NT2/D1 (cell line): ENCODE data around the gene NRM.

Experiments
- DNase-seq: peaks from one replicate; pipeline ENCODE4 v3.0.0-alpha.2; 2011; ENCODE audit warnings: low read depth, low spot score
- H3K27me3 ChIP-seq: 2 replicates; pipeline ENCODE4 v1.6.0; 2011; ENCODE audit warnings: mild to moderate bottlenecking; ENCODE audit not compliant: insufficient read length, insufficient read depth
- H3K36me3 ChIP-seq: 2 replicates; pipeline ENCODE4 v1.6.1; 2011; ENCODE audit warnings: mild to moderate bottlenecking, low read length, mixed read lengths; ENCODE audit not compliant: insufficient read depth, insufficient read length
- H3K4me1 ChIP-seq: 2 replicates; pipeline ENCODE4 v1.5.1; 2011; ENCODE audit not compliant: insufficient read depth, insufficient read length
- H3K4me3 ChIP-seq: 2 replicates; pipeline ENCODE4 v1.5.1; 2011; ENCODE audit warnings: low read depth; ENCODE audit not compliant: insufficient read length
- H3K9ac ChIP-seq: 2 replicates; pipeline ENCODE4 v1.6.0; 2011; ENCODE audit warnings: low read depth; ENCODE audit not compliant: insufficient read length
- H3K9me3 ChIP-seq: 2 replicates; pipeline ENCODE4 v1.5.1; 2011; ENCODE audit warnings: mild to moderate bottlenecking, low read length; ENCODE audit not compliant: insufficient read depth
- SUZ12 ChIP-seq: IDR thresholded peaks from 2 replicates; pipeline ENCODE4 v1.6.1; 2011; ENCODE audit not compliant: insufficient read length, insufficient read depth; ENCODE audit errors: extremely low read depth
- YY1 ChIP-seq: IDR thresholded peaks from 2 replicates; pipeline ENCODE4 v1.6.1; 2011; ENCODE audit not compliant: insufficient read length, insufficient read depth
- ZNF274 ChIP-seq: IDR thresholded peaks from 2 replicates; pipeline ENCODE4 v1.6.1; 2011; ENCODE audit warnings: mild to moderate bottlenecking, low read depth, low read length

NRM gene

DNA sequence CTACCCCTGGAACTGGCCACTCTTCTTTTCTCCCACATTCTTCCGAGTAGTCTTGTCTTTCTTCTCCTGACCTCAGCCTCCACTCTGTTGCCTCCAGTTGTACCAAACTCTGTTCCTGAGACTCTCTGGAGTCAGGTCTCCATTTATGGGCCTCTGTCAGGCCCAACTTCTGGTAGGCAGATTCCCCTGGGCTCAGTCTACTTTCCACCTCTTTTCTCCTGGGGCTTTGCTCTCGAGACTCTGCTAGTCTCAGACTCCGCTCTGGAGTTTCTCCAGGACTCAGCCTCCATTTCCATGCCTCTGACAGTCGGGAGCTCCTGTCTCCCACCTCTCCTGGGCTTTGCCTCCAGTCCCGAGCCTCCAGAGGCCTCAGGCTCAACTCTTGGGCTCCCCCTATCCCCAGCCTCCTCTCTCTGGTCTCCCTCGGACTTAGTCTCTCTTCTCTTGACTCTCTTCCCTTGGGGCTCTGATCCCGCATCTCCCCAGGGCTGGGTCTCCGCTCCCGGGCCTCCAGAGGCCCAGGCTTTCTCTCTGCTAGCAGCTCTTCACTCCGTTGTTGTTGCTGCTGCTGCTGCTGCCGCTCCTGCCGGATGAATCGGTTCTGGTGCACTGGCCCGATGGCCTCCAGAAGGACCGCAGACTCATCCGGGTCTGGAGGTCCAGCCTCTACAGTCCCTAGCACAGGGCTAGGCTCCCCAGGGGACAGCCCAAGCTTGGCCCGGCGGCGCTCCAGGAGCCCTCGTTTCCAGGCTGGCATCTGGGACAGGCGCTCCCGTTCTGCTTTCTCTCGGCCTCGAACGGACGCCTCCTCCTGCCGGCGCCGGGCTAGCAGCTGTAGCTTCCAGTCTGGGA is 5.4 kb downstream of the NRM start:
- TF ChIP-seq SUZ12 (no peak), ZNF274 (no peak), YY1 (no peak)
- Histone ChIP-seq H3K4me3 (peak overlapping the region; percentile 16), H3K27me3 (no peaks in the 10 kb centered on the region), H3K9me3 (no peaks in the 10 kb centered on the region), H3K4me1 (peaks cover 20% of the 10 kb centered on the region), H3K36me3 (peaks cover 36% of the 10 kb centered on the region), H3K9ac (peak overlapping the region; percentile 82)
- DNase-seq = no peak

- DNase-seq = no peak
- Histone ChIP-seq H3K9me3 (no peaks in the 10 kb centered on the region), H3K36me3 (peaks cover 38% of the 10 kb centered on the region), H3K4me1 (peaks cover 15% of the 10 kb centered on the region), H3K27me3 (no peaks in the 10 kb centered on the region), H3K9ac (peak overlapping the region; percentile 29), H3K4me3 (peak overlapping the region; percentile 11)
- TF ChIP-seq ZNF274 (no peak), YY1 (no peak), SUZ12 (no peak)
Measured at GRCh38 chr6:30684386-30685156, 6.2 kb downstream of the NRM start.

GRCh38 chr6:30683980-30684338 is 6.8 kb downstream of the NRM start:
- no peak for DNase-seq
- H3K4me3 ChIP-seq = peak overlapping the region; percentile 11
- peaks cover 33% of the 10 kb centered on the region for H3K36me3 ChIP-seq
- H3K27me3 ChIP-seq = no peaks in the 10 kb centered on the region
- H3K4me1 ChIP-seq = peaks cover 14% of the 10 kb centered on the region
- H3K9me3 ChIP-seq = no peaks in the 10 kb centered on the region
- TF ChIP-seq ZNF274 (no peak), YY1 (no peak), SUZ12 (no peak)
- peak overlapping the region; percentile 29 for H3K9ac ChIP-seq

DNA sequence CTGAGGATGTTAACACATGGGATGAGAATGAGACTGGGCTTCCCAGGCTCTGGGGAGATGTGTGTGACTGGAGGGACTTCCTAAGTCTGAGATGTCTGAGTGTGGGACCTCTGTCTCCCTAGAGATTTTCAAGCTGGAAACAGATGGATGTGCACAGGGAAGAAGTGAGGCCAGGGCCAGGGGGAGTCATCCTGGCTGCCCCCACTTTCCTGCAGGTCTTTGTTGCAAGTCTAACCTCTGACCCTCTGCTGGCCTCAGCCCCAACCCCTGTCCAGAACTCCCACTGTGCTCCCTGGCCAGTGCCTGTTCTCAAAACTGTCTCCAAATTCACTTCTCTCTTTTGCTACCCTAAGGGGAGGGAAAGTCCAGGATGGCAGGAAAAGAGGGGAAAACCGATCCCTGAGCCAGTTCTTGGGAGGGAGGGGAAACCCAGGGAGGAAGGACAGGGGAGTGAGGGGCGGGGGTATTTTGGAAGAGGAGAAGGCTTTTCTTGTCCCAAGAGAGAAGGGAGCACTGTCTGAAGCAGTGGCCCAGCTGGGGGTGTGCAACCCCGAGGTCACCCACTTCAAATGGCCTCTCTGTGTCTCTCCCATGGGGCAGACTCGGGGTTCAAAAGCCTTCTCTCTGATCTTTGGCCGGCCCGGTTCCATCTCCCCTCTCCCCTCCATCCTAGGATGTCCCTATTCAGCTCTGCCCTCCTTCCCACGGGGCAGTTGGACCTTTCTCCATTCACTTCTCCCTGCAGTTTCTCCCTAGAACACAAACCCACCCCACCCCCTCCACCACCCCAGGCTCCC is 7.4 kb downstream of the NRM start:
- Histone ChIP-seq H3K4me3 (peak overlapping the region; percentile 24), H3K9me3 (no peaks in the 10 kb centered on the region), H3K36me3 (peaks cover 33% of the 10 kb centered on the region), H3K9ac (peak overlapping the region; percentile 70), H3K27me3 (no peaks in the 10 kb centered on the region), H3K4me1 (peaks cover 14% of the 10 kb centered on the region)
- TF ChIP-seq ZNF274 (no peak), SUZ12 (no peak), YY1 (no peak)
- DNase-seq = no peak

GRCh38 chr6:30682143-30683117 is 8.4 kb downstream of the NRM start:
- no peak for DNase-seq
- TF ChIP-seq ZNF274 (no peak), SUZ12 (no peak), YY1 (no peak)
- H3K9me3 ChIP-seq = no peaks in the 10 kb centered on the region

DNA sequence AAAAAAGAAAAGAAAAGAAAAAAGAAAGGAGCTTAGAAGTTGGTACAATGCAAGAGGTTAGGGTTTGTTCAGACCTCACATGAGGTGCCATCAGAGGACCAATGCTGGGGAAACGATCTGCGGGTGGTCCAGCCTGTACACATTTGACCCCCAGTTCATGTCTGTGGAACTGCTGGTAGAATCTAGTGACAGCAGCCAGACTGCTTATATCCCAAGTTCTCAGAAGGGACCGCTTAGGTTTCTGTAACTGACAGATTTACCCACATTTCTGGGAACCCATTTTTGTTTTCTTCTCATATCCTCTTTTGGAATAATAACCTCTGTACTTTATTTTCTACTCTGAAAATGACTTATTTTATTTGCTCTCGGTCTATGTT is 9.0 kb downstream of the NRM start:
- Histone ChIP-seq H3K36me3 (peaks cover 46% of the 10 kb centered on the region), H3K4me1 (peaks cover 12% of the 10 kb centered on the region)

More at GRCh38 chr6:30682143-30683117, 8.4 kb downstream of the NRM start:
- Histone ChIP-seq H3K27me3 (no peaks in the 10 kb centered on the region), H3K4me3 (no peak overlapping the region), H3K9ac (peak overlapping the region; percentile 70), H3K4me1 (peaks cover 12% of the 10 kb centered on the region), H3K36me3 (peaks cover 40% of the 10 kb centered on the region)

More for the DNA sequence above, 9.0 kb downstream of the NRM start:
- no peak overlapping the region for H3K4me3 ChIP-seq
- H3K9me3 ChIP-seq = no peaks in the 10 kb centered on the region
- no peaks in the 10 kb centered on the region for H3K27me3 ChIP-seq
- no peak for DNase-seq
- H3K9ac ChIP-seq = no peak overlapping the region
- TF ChIP-seq ZNF274 (no peak), YY1 (no peak), SUZ12 (no peak)
